ENCODE results near the gene AARS2. TPM values are rescaled to one million over a fixed set of nuclear protein-coding genes. Genes with fewer than 3 reads are reported as not detected.
"Not testable (repeated sequence)": the region's sequence is repeated elsewhere in the genome, so short reads cannot be mapped to it uniquely, and the experiment has no call there.

Gene AARS2
- total and polyA plus RNA-seq, 7 donors = 2.2 to 7.4 (median 4.4) TPM

GRCh38 chr6:44327096-44327495, 13.9 kb upstream of the AARS2 start:
- H3K36me3 ChIP-seq (ENCODE audit: insufficient read depth in 1 of 2, low read depth in 1 of 2) = no peaks in the 10 kb centered on the region
- H3K4me1 ChIP-seq = no peaks in the 10 kb centered on the region
- TF ChIP-seq CTCF (IDR thresholded peaks at IDR 0.05) = no peak
- peaks cover 0 to 18% (median 0%) of the 10 kb centered on the region in 3 donors for H3K27me3 ChIP-seq (ENCODE audit: insufficient read depth in 3 of 3, low read length in 2 of 3)
- H3K9me3 ChIP-seq = no peaks in the 10 kb centered on the region
- ATAC-seq (no peak), DNase-seq (no peak)
- no peak overlapping the region for H3K4me3 ChIP-seq
- H3K27ac ChIP-seq = no peak overlapping the region
- intact Hi-C loops (cut with DNase I) = no loop called here

- H3K4me1 ChIP-seq = no peaks in the 10 kb centered on the region
- peaks cover 1 to 11% (median 5%) of the 10 kb centered on the region in 3 donors for H3K27me3 ChIP-seq (ENCODE audit: insufficient read depth in 3 of 3, low read length in 2 of 3)
- no peak overlapping the region for H3K27ac ChIP-seq
- ATAC-seq = no peak
- DNase-seq = no peak
- H3K4me3 ChIP-seq = no peak overlapping the region
- WGBS, 3 donors = 83 to 97% (median 88%) methylated on average over 3 of the region's 3 CpGs
- no peak for TF ChIP-seq CTCF (IDR thresholded peaks at IDR 0.05)
- no peaks in the 10 kb centered on the region for H3K9me3 ChIP-seq
- no peaks in the 10 kb centered on the region for H3K36me3 ChIP-seq (ENCODE audit: insufficient read depth in 1 of 2, low read depth in 1 of 2)
- intact Hi-C loops (cut with DNase I) = no loop called here
Measured at GRCh38 chr6:44321210-44321609, 8.1 kb upstream of the AARS2 start.

- H3K4me1 ChIP-seq; ATAC-seq; H3K9me3 ChIP-seq; H3K27ac ChIP-seq; H3K36me3 ChIP-seq (ENCODE audit: insufficient read depth in 1 of 2, low read depth in 1 of 2); H3K27me3 ChIP-seq (ENCODE audit: insufficient read depth in 3 of 3, low read length in 2 of 3); DNase-seq; H3K4me3 ChIP-seq; intact Hi-C loops (cut with DNase I): not testable (repeated sequence)
- 70 to 78% (median 78%) methylated on average over 9 of the region's 9 CpGs for WGBS, 3 donors
Measured at GRCh38 chr6:44317136-44317631, 4.0 kb upstream of the AARS2 start.

- DNase-seq (no peak), ATAC-seq (no peak)
- intact Hi-C loops (cut with DNase I) = no loop called here
- TF ChIP-seq CTCF (IDR thresholded peaks at IDR 0.05) = no peak
- Histone ChIP-seq H3K36me3 (ENCODE audit: insufficient read depth in 1 of 2, low read depth in 1 of 2) (peaks cover 0 to 3% of the 10 kb centered on the region in 2 donors), H3K27me3 (ENCODE audit: insufficient read depth in 3 of 3, low read length in 2 of 3) (peaks cover 1 to 5% (median 5%) of the 10 kb centered on the region in 3 donors), H3K4me1 (peaks cover 6% of the 10 kb centered on the region), H3K9me3 (no peaks in the 10 kb centered on the region), H3K4me3 (no peak overlapping the region), H3K27ac (no peak overlapping the region)
- WGBS, 3 donors = 76 to 80% (median 77%) methylated on average over 12 of the region's 12 CpGs
Measured at GRCh38 chr6:44316481-44316880, 3.3 kb upstream of the AARS2 start.

- WGBS, 3 donors = 55 to 69% (median 56%) methylated on average over 5 of the region's 5 CpGs
- TF ChIP-seq CTCF (IDR thresholded peaks at IDR 0.05) = no peak
- ATAC-seq (no peak), DNase-seq (no peak)
- H3K4me1 ChIP-seq = peaks cover 6% of the 10 kb centered on the region
- H3K9me3 ChIP-seq = no peaks in the 10 kb centered on the region
- no peak overlapping the region for H3K27ac ChIP-seq
- intact Hi-C loops (cut with DNase I) = no loop called here
- H3K27me3 ChIP-seq (ENCODE audit: insufficient read depth in 3 of 3, low read length in 2 of 3) = peaks cover 0 to 5% (median 5%) of the 10 kb centered on the region in 3 donors
- H3K4me3 ChIP-seq = no peak overlapping the region
- peaks cover 0 to 8% of the 10 kb centered on the region in 2 donors for H3K36me3 ChIP-seq (ENCODE audit: insufficient read depth in 1 of 2, low read depth in 1 of 2)
Measured at GRCh38 chr6:44315951-44316350, 2.8 kb upstream of the AARS2 start.
